Smooth muscle cell (in vitro differentiated cells): ENCODE results near the gene CCDC172. TPM values are rescaled to one million over a fixed set of nuclear protein-coding genes. Genes with fewer than 3 reads are reported as not detected.

Experiments used
- DNase-seq: peaks from one replicate; lab custom pipeline; 2025; ENCODE audit not compliant: unreplicated experiment; lab: John Stamatoyannopoulos, UW
- H2AFZ ChIP-seq: fragments of 200-600 bp; sonication (generic); 2 replicates; pipeline ENCODE4 v1.6.0; 2016; ENCODE audit warnings: antibody characterized with exemption, low read depth, mild to moderate bottlenecking
- H3F3A ChIP-seq: fragments of 200-600 bp; sonication (generic); 2 replicates; pipeline ENCODE4 v1.6.0; 2017; ENCODE audit warnings: antibody characterized with exemption, low read depth
- H3K27ac ChIP-seq: fragments of 200-600 bp; sonication (generic); 2 replicates; pipeline ENCODE4 v1.5.1; 2016; ENCODE audit warnings: low read depth, mild to moderate bottlenecking
- H3K27me3 ChIP-seq: fragments of 200-600 bp; sonication (generic); 2 replicates; pipeline ENCODE4 v1.6.1; 2016; ENCODE audit warnings: low read depth, mild to moderate bottlenecking
- H3K36me3 ChIP-seq: fragments of 200-600 bp; sonication (generic); 2 replicates; pipeline ENCODE4 v1.5.1; 2016; ENCODE audit warnings: low read depth
- H3K4me1 ChIP-seq: fragments of 200-600 bp; sonication (generic); 2 replicates; pipeline ENCODE4 v1.5.1; 2016; ENCODE audit warnings: low read depth
- H3K4me2 ChIP-seq: fragments of 200-600 bp; sonication (generic); 2 replicates; pipeline ENCODE4 v1.6.0; 2016; ENCODE audit warnings: mild to moderate bottlenecking
- H3K4me3 ChIP-seq: fragments of 200-600 bp; sonication (generic); 2 replicates; pipeline ENCODE4 v1.5.1; 2016; ENCODE audit warnings: mild to moderate bottlenecking
- H3K79me2 ChIP-seq: fragments of 200-600 bp; sonication (generic); 2 replicates; pipeline ENCODE4 v1.6.0; 2016; ENCODE audit warnings: low read depth, mild to moderate bottlenecking
- H3K9ac ChIP-seq: fragments of 200-600 bp; sonication (generic); 2 replicates; pipeline ENCODE4 v1.6.0; 2016; ENCODE audit warnings: low read depth
- H3K9me3 ChIP-seq: fragments of 200-600 bp; sonication (generic); replicated peaks from 2 replicates; pipeline ENCODE4 v1.5.1; 2016; ENCODE audit warnings: low read depth
- H4K20me1 ChIP-seq: fragments of 200-600 bp; sonication (generic); 2 replicates; pipeline ENCODE4 v1.6.0; 2016; ENCODE audit warnings: low read depth
- CTCF ChIP-seq: fragments of 200-600 bp; sonication (generic); IDR thresholded peaks from 2 replicates; pipeline ENCODE4 v1.5.1; 2017; ENCODE audit warnings: borderline replicate concordance, mild to moderate bottlenecking, antibody characterized with exemption; ENCODE audit not compliant: insufficient read depth, poor library complexity, severe bottlenecking
- WGBS: methylation state at CpG from one replicate; pipeline ENCODE4 v1.1.7; 2016; ENCODE audit warnings: low lambda C conversion rate; 5-methylcytosine and 5-hydroxymethylcytosine counted together
- polyA plus RNA-seq: library from polyadenylated mRNA; unstranded; fragments of >200 nt; fragmentation: Nextera tagmentation; extraction: Ambion mirVana; gene quantifications from 2 replicates; pipeline ENCODE4 v1.2.1, GENCODE V29; 2016
- total RNA-seq: library from RNA; depleted of rRNA; stranded (reverse); fragments of >200 nt; gene quantifications from 2 replicates; pipeline ENCODE4 v1.2.3, GENCODE V29; 2014

CCDC172 gene
- total and polyA plus RNA-seq, 2 experiments from 2014 or later = not detected

DNA sequence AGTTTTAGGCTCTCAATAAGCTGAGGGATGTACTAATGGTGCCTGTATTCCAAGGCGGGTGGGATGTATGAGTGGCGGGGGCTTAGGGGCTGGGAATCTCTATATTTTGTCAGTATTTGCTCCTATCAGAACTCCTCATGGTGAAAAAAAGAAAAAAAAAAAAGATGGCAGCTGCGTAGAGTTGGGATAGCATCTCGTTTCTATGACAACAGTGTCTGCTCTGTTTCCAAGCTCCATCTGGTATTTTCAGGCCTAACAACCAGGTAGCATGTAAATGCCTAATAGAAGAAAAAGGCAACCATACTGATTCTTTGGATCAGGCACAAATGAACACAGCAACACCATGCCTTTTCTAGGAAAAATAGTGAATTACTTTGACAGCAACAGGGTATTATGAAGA, 11.7 kb upstream of the CCDC172 start:
- H3K27me3 ChIP-seq = no peaks in the 10 kb centered on the region
- no peak overlapping the region for H3K9ac ChIP-seq
- no peak for TF ChIP-seq CTCF
- no peak overlapping the region for H3K4me3 ChIP-seq
- no peaks in the 10 kb centered on the region for H4K20me1 ChIP-seq
- H3K36me3 ChIP-seq = no peaks in the 10 kb centered on the region
- no peaks in the 10 kb centered on the region for H3K9me3 ChIP-seq
- H3K4me2 ChIP-seq = no peak overlapping the region
- no peaks in the 10 kb centered on the region for H3K79me2 ChIP-seq
- H3F3A ChIP-seq = no peaks in the 10 kb centered on the region
- no peak overlapping the region for H2AFZ ChIP-seq
- no peaks in the 10 kb centered on the region for H3K4me1 ChIP-seq
- no peak overlapping the region for H3K27ac ChIP-seq
- 83% methylated on average over 4 of the region's 4 CpGs for WGBS
- no peak for DNase-seq

DNA sequence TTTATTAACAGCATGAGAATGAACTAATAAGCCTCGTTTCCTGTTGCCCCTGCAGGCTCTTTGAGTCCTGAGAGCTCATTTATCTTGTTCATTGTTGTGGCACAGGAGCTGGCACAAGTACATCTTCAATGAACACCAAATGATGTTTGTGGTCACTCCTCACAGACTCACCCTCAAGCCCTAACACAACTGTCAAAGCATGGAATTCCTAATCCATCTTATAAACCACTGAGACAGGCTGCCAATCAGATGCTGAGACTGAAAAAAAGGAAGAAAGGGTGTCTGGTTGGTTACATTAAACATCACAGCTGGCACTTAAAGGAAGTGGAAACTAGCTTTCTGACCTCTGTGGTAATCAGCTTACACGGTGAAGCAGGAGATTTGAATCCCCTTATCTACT, 7.7 kb upstream of the CCDC172 start:
- no peaks in the 10 kb centered on the region for H4K20me1 ChIP-seq
- H3K4me2 ChIP-seq = no peak overlapping the region
- H3K27me3 ChIP-seq = no peaks in the 10 kb centered on the region
- no peaks in the 10 kb centered on the region for H3K9me3 ChIP-seq
- no peaks in the 10 kb centered on the region for H3K36me3 ChIP-seq
- H3K4me1 ChIP-seq = no peaks in the 10 kb centered on the region
- no peak overlapping the region for H3K27ac ChIP-seq
- no peaks in the 10 kb centered on the region for H3K79me2 ChIP-seq
- DNase-seq = no peak
- TF ChIP-seq CTCF = no peak
- WGBS = 35% methylated on average over 2 of the region's 2 CpGs
- H2AFZ ChIP-seq = no peak overlapping the region
- no peak overlapping the region for H3K9ac ChIP-seq
- H3K4me3 ChIP-seq = no peak overlapping the region
- H3F3A ChIP-seq = no peaks in the 10 kb centered on the region

DNA sequence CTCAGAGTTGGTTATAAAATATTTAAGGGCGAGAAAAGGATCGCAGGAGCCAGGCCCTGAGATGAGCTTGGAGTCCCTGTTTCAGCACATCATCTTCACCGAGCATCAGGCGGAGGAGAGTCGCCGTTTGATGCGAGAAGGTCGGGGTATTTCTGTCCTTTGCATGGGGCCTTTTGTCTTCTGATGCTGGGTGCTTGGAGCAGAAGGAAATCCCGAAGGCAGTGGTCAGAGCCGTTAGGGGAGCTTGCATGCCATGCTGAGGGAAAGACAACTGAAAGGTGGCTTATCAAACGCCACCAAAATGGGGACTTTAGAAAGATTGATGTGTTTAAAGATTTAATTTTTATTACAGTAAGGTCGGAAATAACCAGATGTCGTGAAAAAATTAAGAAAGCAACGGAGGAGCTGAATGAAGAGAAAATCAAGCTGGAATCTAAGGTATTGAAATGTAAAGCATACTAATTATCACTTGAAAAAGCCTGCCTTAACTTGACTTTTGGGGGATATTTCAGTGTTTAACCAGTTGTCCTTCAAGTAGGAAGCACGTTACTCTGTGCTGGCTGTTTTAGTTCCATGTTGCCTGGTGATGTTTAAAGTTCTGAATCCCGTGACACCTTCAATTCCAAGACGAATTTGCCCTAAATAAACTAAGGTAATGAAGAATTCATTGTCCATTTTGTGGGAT, 845 bp downstream of the CCDC172 start:
- DNase-seq = no peak
- H3K4me3 ChIP-seq = no peak overlapping the region
- no peak for TF ChIP-seq CTCF
- H3K27me3 ChIP-seq = no peaks in the 10 kb centered on the region
- H3K4me2 ChIP-seq = no peak overlapping the region
- WGBS = 41% methylated on average over 17 of the region's 17 CpGs
- H3F3A ChIP-seq = no peaks in the 10 kb centered on the region
- no peak overlapping the region for H3K27ac ChIP-seq
- no peak overlapping the region for H3K9ac ChIP-seq
- H3K36me3 ChIP-seq = no peaks in the 10 kb centered on the region
- H3K79me2 ChIP-seq = no peaks in the 10 kb centered on the region
- no peaks in the 10 kb centered on the region for H3K9me3 ChIP-seq
- H2AFZ ChIP-seq = no peak overlapping the region
- H3K4me1 ChIP-seq = no peaks in the 10 kb centered on the region
- no peaks in the 10 kb centered on the region for H4K20me1 ChIP-seq

DNA sequence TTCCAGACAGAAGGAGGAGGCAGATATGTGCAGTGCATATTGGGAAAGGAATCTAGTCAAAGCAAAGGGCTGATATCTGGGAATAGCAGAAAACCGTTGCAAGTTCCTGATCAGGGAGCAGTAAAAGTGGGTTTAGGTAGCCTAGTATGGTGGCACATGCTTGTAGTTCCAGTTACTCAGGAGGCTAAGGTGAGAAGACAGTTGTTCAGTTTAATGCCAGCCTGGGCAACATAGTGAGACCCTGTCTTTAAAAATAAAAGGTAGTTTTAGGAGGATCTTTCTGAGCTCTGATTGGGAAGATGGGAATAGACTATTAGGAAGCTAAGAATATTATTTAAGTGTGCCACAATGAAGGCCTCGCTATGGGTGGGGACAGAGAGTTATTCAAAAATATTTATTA, 1.7 kb downstream of the CCDC172 start:
- no peak overlapping the region for H3K4me3 ChIP-seq
- H3K79me2 ChIP-seq = no peaks in the 10 kb centered on the region
- no peaks in the 10 kb centered on the region for H4K20me1 ChIP-seq
- H3K4me1 ChIP-seq = no peaks in the 10 kb centered on the region
- TF ChIP-seq CTCF = no peak
- H3K9me3 ChIP-seq = no peaks in the 10 kb centered on the region
- no peaks in the 10 kb centered on the region for H3F3A ChIP-seq
- H3K36me3 ChIP-seq = no peaks in the 10 kb centered on the region
- no peak overlapping the region for H3K27ac ChIP-seq
- WGBS = 82% methylated on average over 2 of the region's 2 CpGs
- H3K27me3 ChIP-seq = no peaks in the 10 kb centered on the region
- no peak overlapping the region for H2AFZ ChIP-seq
- DNase-seq = no peak
- no peak overlapping the region for H3K9ac ChIP-seq
- H3K4me2 ChIP-seq = no peak overlapping the region
